HepG2 (cell line): ENCODE results near the gene KRTAP5-2. TPM values are rescaled to one million over a fixed set of nuclear protein-coding genes. Genes with fewer than 3 reads are reported as not detected.

Experiments used
- ATAC-seq: fragments of 200-7000 bp; cut with Tn5 transposase; 3 replicates; pipeline ENCODE4 v1.9.1; 2020; ENCODE audit warnings: mild to moderate bottlenecking, moderate library complexity
- BruUV-seq: library from RNA; stranded (reverse); fragments of 400-500 nt; replicated peaks from 2 replicates; lab custom pipeline; 2021; lab: Mats Ljungman, UMichigan
- CTCF ChIA-PET: fragments of 300-600 bp; formaldehyde crosslinking; extraction: SDS; loops from one replicate; lab custom pipeline; 2021; ENCODE audit warnings: low total read pairs, inconsistent platforms, low intra/inter-chr PET ratio; lab: Yijun Ruan, JAX
- POLR2A ChIA-PET: fragments of 350-600 bp; sonication (Branson Sonifier 250); formaldehyde crosslinking; loops from one replicate; lab custom pipeline; 2020; ENCODE audit warnings: antibody characterized with exemption, inconsistent platforms; lab: Yijun Ruan, JAX
- DNase-seq: peaks from one replicate; pipeline ENCODE4 v3.0.0-alpha.2; 2015; ENCODE audit warnings: low spot score
- FAIRE-seq: peaks from 3 replicates; lab custom pipeline; 2011; peaks lifted over from hg19 to GRCh38; lab: Jason Lieb, UNC
- H2AFZ ChIP-seq: one replicate; pipeline ENCODE4 v1.6.1; 2011; ENCODE audit warnings: low read length, inconsistent platforms
- H3K27ac ChIP-seq: fragments of 300-600 bp; 3 replicates; pipeline ENCODE4 v1.8.0; 2011; ENCODE audit warnings: mixed run types, mild to moderate bottlenecking, mixed read lengths, low read length, inconsistent platforms; ENCODE audit not compliant: insufficient read depth; ENCODE audit errors: extremely low read length
- H3K27me3 ChIP-seq, 2 experiments: fragments of 200-600 bp in 1 of 2; 2 replicates in 1 of 2; 3 replicates in 1 of 2; pipeline versions ENCODE4 v1.6.0 to v1.8.0; 2011; ENCODE audit warnings: low read length in 2 of 2, mild to moderate bottlenecking in 2 of 2, moderate library complexity in 2 of 2, inconsistent platforms in 1 of 2; ENCODE audit not compliant: insufficient read depth in 2 of 2, control insufficient read depth in 1 of 2
- H3K36me3 ChIP-seq, 2 experiments: fragments of 200-600 bp in 1 of 2; replicated peaks in 1 of 2; 2 replicates in 1 of 2; 3 replicates in 1 of 2; pipeline versions ENCODE4 v1.5.1 to v1.8.0; 2011; ENCODE audit warnings: low read length in 2 of 2, inconsistent platforms in 1 of 2; ENCODE audit not compliant: insufficient read depth in 2 of 2, control insufficient read depth in 1 of 2
- H3K4me1 ChIP-seq: 2 replicates; pipeline ENCODE4 v1.5.1; 2012; ENCODE audit warnings: low read length, inconsistent platforms; ENCODE audit not compliant: insufficient read depth
- H3K4me2 ChIP-seq: 2 replicates; pipeline ENCODE4 v1.6.0; 2011; ENCODE audit warnings: low read depth, low read length, inconsistent platforms
- H3K4me3 ChIP-seq, 3 experiments: fragments of 200-600 bp in 1 of 3; sonication (generic), shearing (Covaris generic) in 1 of 3; replicated peaks in 1 of 3; 2 replicates each; pipeline ENCODE4 v1.5.1; 2011 to 2016; ENCODE audit warnings: low read length in 3 of 3, inconsistent platforms in 2 of 3, low read depth in 2 of 3, mild to moderate bottlenecking in 2 of 3, control low read depth in 1 of 3, mixed read lengths in 1 of 3; ENCODE audit not compliant: insufficient read depth in 1 of 3
- H3K79me2 ChIP-seq: one replicate; pipeline ENCODE4 v1.6.1; 2011; ENCODE audit warnings: low read length, inconsistent platforms; ENCODE audit not compliant: insufficient read depth
- H3K9ac ChIP-seq: 2 replicates; pipeline ENCODE4 v1.6.0; 2011; ENCODE audit warnings: mild to moderate bottlenecking, low read depth, low read length, inconsistent platforms; ENCODE audit not compliant: insufficient read depth
- H3K9me3 ChIP-seq: 2 replicates; pipeline ENCODE4 v1.5.1; 2012; ENCODE audit warnings: mild to moderate bottlenecking, low read length
- H4K20me1 ChIP-seq: 2 replicates; pipeline ENCODE4 v1.6.0; 2011; ENCODE audit warnings: inconsistent platforms, mild to moderate bottlenecking, low read length, moderate library complexity; ENCODE audit not compliant: insufficient read depth
- HNRNPLL ChIP-seq: fragments of 200-400 bp; formaldehyde crosslinking; IDR thresholded peaks from 2 replicates; pipeline ENCODE4 v1.6.1; 2017; ENCODE audit warnings: mild to moderate bottlenecking, low read depth, low read length; ENCODE audit not compliant: poor library complexity, severe bottlenecking
- HOXA9 ChIP-seq: sonication (generic); formaldehyde crosslinking; IDR thresholded peaks from 2 replicates; pipeline ENCODE4 v1.8.1; 2022; ENCODE audit warnings: missing genetic modification reagents, mild to moderate bottlenecking, moderate library complexity, borderline replicate concordance
- ISX ChIP-seq: sonication (generic); formaldehyde crosslinking; conservative IDR thresholded peaks from 2 replicates; pipeline ENCODE4 v1.5.0; 2020; ENCODE audit warnings: missing genetic modification reagents
- JARID2 ChIP-seq: sonication (generic); formaldehyde crosslinking; IDR thresholded peaks from 2 replicates; pipeline ENCODE4 v1.8.1; 2023; ENCODE audit warnings: missing genetic modification reagents, inconsistent platforms; ENCODE audit not compliant: insufficient replicate concordance
- MED1 ChIP-seq: sonication (generic); formaldehyde crosslinking; IDR thresholded peaks from 2 replicates; pipeline ENCODE4 v1.4.0; 2020; ENCODE audit warnings: missing genetic modification reagents
- MEIS2 ChIP-seq: sonication (generic); formaldehyde crosslinking; IDR thresholded peaks from 2 replicates; pipeline ENCODE4 v1.9.0; 2021; ENCODE audit warnings: mild to moderate bottlenecking, missing genetic modification reagents
- ZBTB1 ChIP-seq: sonication (generic); formaldehyde crosslinking; IDR thresholded peaks from 2 replicates; pipeline ENCODE4 v1.4.0; 2020; ENCODE audit warnings: missing genetic modification reagents, borderline replicate concordance
- ZNF124 ChIP-seq: sonication (generic); formaldehyde crosslinking; IDR thresholded peaks from 2 replicates; pipeline ENCODE4 v1.4.0; 2020; ENCODE audit warnings: missing genetic modification reagents
- ZNF605 ChIP-seq: sonication (generic); formaldehyde crosslinking; IDR thresholded peaks from 2 replicates; pipeline ENCODE4 v1.8.0; 2022; ENCODE audit warnings: mild to moderate bottlenecking, missing genetic modification reagents
- WGBS: methylation state at CpG from one replicate; pipeline ENCODE4 v1.1.6; 2017; ENCODE audit warnings: low lambda C conversion rate; 5-methylcytosine and 5-hydroxymethylcytosine counted together
- in situ Hi-C: cut with HindIII; loops from 2 replicates; pipeline ENCODE4 v1.10.0; 2017; ENCODE audit warnings: low pct_unique_long_range_greater_than_20kb; ENCODE audit not compliant: extremely low pct_ligation_motif_present
- intact Hi-C: fragments of 100-400 bp; cut with micrococcal nuclease; formaldehyde crosslinking; loops from one replicate; pipeline ENCODE4 v1.10.0; 2022; ENCODE audit not compliant: unreplicated experiment
- polyA plus RNA-seq, 8 experiments: library from polyadenylated mRNA; depleted of rRNA in 3 of 8; stranded (reverse) in 7 of 8; unstranded in 1 of 8; fragments of >200 nt; fragmentation: Illumina TruSeq in 4 of 8; extraction: Trizol in 4 of 8; gene quantifications; 2 replicates each; pipeline versions ENCODE4 v1.2.1 to v1.2.3, GENCODE V29; 2011 to 2016; ENCODE audit warnings: low read depth in 4 of 8, missing spikeins in 1 of 8, mixed read lengths in 1 of 8; ENCODE audit not compliant: insufficient read depth in 1 of 8
- total RNA-seq, 5 experiments: library from RNA; depleted of rRNA; stranded (reverse); fragments of >200 nt; fragmentation: Illumina TruSeq; extraction: Trizol; gene quantifications; 2 replicates each; pipeline ENCODE4 v1.2.3, GENCODE V29; 2016; ENCODE audit warnings: low read depth in 1 of 5
- TF ChIP-seq, protein P1 (sequence below): sonication (generic); formaldehyde crosslinking; IDR thresholded peaks from 2 replicates; pipeline ENCODE4 v1.8.0; 2022; ENCODE audit warnings: mild to moderate bottlenecking, missing genetic modification reagents; ENCODE audit not compliant: insufficient replicate concordance

Gene KRTAP5-2
- total and polyA plus RNA-seq, 2 of the 13 experiments (the other 11 are each of a cell fraction or from before 2014, with no cell fraction given): not detected

DNA sequence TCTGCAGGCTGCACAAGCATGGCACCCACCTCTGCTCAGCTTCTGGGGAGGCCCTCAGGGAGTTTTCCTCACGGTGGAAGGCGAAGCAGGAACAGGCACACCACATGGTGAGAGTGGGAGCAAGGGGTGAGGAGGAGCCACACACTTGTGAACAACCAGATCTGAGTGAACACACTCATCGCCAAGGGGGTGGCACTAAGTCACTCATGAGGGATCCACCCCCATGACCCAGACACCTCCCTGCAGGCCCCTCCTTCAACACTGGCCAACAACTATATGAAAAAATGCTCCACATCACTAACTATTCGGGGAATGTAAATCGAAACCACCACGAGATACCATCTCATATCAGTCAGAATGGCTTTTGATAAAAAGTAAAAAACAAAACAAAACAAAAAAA lies 722 bp upstream of the KRTAP5-2 start:
- H3K9ac ChIP-seq: no peak overlapping the region
- H3K79me2 ChIP-seq: no peaks in the 10 kb centered on the region
- CTCF ChIA-PET: no interaction called here
- in situ Hi-C loops: no loop called here
- TF ChIP-seq ZBTB1 (no peak), HNRNPLL (no peak), ZNF605 (CRISPR knock-in tag) (no peak), HOXA9 (CRISPR knock-in tag) (no peak), ISX (no peak), JARID2 (CRISPR knock-in tag) (no peak), MEIS2 (CRISPR knock-in tag) (no peak), ZNF124 (CRISPR knock-in tag) (no peak), MED1 (CRISPR knock-in tag) (no peak)
- TF ChIP-seq, protein P1, sequence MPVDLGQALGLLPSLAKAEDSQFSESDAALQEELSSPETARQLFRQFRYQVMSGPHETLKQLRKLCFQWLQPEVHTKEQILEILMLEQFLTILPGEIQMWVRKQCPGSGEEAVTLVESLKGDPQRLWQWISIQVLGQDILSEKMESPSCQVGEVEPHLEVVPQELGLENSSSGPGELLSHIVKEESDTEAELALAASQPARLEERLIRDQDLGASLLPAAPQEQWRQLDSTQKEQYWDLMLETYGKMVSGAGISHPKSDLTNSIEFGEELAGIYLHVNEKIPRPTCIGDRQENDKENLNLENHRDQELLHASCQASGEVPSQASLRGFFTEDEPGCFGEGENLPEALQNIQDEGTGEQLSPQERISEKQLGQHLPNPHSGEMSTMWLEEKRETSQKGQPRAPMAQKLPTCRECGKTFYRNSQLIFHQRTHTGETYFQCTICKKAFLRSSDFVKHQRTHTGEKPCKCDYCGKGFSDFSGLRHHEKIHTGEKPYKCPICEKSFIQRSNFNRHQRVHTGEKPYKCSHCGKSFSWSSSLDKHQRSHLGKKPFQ (CRISPR knock-in tag): no peak
- H3K4me2 ChIP-seq: no peak overlapping the region
- WGBS: 29% methylated on average over 5 of the region's 6 CpGs
- peaks cover 11% of the 10 kb centered on the region for H3K4me1 ChIP-seq
- POLR2A ChIA-PET: no interaction called here
- no peak overlapping the region for H3K4me3 ChIP-seq
- H4K20me1 ChIP-seq: no peaks in the 10 kb centered on the region
- no peak for DNase-seq
- no TSS peak for BruUV-seq
- intact Hi-C loops: no loop called here
- no peaks in the 10 kb centered on the region for H3K36me3 ChIP-seq
- no peaks in the 10 kb centered on the region for H3K9me3 ChIP-seq
- no peak overlapping the region for H2AFZ ChIP-seq
- FAIRE-seq: no peak
- peaks cover 0 to 18% of the 10 kb centered on the region in 2 experiments; a peak in 3 of 5 replicates for H3K27me3 ChIP-seq
- H3K27ac ChIP-seq: no peak overlapping the region
- no peak for ATAC-seq
